ENCODE measurements around the gene WNT4. TPM values are rescaled to one million over a fixed set of nuclear protein-coding genes. Genes with fewer than 3 reads are reported as not detected.

The WNT4 gene
- total and polyA plus RNA-seq, 11 donors = 0.04 to 0.38 (median 0.08) TPM; not detected in 3

DNA sequence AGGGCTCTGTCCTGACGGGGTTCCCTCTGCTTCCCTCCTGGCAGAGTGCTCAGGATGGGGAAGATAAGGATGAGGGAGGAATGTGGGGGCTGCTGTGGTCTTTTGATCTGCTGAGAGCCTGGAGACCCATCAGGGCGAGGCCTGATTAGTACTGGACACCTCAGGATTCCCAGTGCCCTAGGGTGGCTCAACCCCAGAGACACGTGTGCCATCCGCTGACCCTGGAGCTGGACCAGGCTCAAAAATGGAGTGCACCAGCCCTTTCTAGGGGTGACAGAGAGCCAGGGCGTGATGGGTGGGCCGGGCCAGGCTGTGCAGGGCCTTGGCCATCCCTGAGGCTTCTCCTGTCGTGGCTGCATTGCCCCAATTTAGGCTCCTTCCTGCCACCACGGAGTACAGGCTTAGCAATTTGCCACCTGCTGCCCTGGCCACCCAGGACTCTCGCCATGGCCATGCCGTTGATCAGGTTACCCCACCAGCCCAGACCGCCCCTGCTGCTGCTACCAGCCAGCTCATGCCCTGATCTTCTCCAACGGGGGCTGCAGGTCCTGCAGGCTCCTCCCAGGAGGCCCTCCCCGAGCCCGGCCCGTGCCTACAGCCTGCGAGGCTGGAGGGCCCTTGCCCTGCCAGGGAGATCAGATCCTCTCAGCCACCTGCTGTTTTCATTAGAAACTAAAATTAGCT lies 9.5 kb downstream of the WNT4 start:
- H3K9me3 ChIP-seq = no peaks in the 10 kb centered on the region
- ATAC-seq (peak in 1 of 4 donors; percentile 14), DNase-seq (no peak)
- peaks cover 0 to 34% (median 2%) of the 10 kb centered on the region in 9 donors for H3K27me3 ChIP-seq
- intact Hi-C loops (cut with DNase I) = loop anchor here in 7 of 10 donors (10.0 kb wide), 5 partner anchors 131 to 511 kb away; partner anchors contain the start of genes C1QC (in 2 of the 7) and C1QA (in 1 of the 7)
- peaks cover 0 to 4% (median 0%) of the 10 kb centered on the region in 12 donors for H3K4me1 ChIP-seq
- WGBS, 4 donors = 53 to 71% (median 65%) methylated on average over 13 to 16 of the region's 16 CpGs
- no peaks in the 10 kb centered on the region for H3K36me3 ChIP-seq
- H3K27ac ChIP-seq = no peak overlapping the region
- TF ChIP-seq POLR2A (IDR thresholded peaks at IDR 0.05) = no peak
- TF ChIP-seq, protein P1, sequence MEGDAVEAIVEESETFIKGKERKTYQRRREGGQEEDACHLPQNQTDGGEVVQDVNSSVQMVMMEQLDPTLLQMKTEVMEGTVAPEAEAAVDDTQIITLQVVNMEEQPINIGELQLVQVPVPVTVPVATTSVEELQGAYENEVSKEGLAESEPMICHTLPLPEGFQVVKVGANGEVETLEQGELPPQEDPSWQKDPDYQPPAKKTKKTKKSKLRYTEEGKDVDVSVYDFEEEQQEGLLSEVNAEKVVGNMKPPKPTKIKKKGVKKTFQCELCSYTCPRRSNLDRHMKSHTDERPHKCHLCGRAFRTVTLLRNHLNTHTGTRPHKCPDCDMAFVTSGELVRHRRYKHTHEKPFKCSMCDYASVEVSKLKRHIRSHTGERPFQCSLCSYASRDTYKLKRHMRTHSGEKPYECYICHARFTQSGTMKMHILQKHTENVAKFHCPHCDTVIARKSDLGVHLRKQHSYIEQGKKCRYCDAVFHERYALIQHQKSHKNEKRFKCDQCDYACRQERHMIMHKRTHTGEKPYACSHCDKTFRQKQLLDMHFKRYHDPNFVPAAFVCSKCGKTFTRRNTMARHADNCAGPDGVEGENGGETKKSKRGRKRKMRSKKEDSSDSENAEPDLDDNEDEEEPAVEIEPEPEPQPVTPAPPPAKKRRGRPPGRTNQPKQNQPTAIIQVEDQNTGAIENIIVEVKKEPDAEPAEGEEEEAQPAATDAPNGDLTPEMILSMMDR (IDR thresholded peaks at IDR 0.05) = no peak
- no peak overlapping the region for H3K4me3 ChIP-seq

DNA sequence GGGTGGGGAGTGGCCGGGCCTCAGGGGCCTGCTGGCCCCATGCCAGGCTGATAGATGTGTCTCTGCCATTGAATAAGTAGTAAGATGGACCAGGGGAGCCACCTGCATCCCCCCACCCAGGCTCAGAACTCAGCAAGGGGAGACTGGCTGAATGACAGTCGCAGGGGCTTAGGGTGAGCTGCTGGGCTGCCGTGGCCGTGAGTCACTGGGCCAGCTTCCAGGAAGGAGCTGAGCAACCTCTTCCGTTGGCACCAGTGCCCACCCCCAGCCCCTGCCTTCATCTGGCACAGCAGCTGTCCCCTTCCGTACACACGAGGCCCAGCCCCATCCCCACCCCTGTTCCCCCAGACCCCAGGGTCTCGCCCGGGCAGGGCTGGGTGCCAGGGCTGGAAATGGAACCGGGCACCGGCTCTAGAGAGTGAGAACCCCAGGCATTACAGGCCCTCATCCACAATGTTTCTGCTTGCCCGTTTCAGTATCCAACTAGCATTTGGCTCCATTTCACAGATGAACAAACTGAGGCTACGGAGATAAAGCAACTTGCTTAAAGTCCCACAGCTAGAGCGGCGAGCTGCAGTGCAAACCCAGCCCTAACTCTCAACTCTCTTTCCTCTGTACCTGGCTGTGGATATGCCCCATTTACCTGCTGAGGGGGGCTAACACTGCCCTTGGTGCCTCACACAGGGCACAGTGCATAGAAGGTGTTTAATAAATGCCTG lies 10.2 kb downstream of the WNT4 start:
- WGBS, 4 donors = 60 to 73% (median 70%) methylated on average over 14 to 15 of the region's 15 CpGs
- intact Hi-C loops (cut with DNase I) = loop anchor here in 7 of 10 donors (10.0 kb wide), 5 partner anchors 132 to 512 kb away; partner anchors contain the start of genes C1QC (in 2 of the 7) and C1QA (in 1 of the 7)
- DNase-seq (peak in 1 of 5 donors; percentile 62), ATAC-seq (peak in 1 of 4 donors; percentile 62)
- Histone ChIP-seq H3K4me1 (peaks cover 0 to 4% (median 0%) of the 10 kb centered on the region in 12 donors), H3K9me3 (no peaks in the 10 kb centered on the region), H3K4me3 (no peak overlapping the region), H3K27ac (no peak overlapping the region), H3K36me3 (no peaks in the 10 kb centered on the region), H3K27me3 (peaks cover 0 to 34% (median 2%) of the 10 kb centered on the region in 9 donors)
- TF ChIP-seq, protein P1 (IDR thresholded peaks at IDR 0.05) = no peak
- no peak for TF ChIP-seq POLR2A (IDR thresholded peaks at IDR 0.05)

DNA sequence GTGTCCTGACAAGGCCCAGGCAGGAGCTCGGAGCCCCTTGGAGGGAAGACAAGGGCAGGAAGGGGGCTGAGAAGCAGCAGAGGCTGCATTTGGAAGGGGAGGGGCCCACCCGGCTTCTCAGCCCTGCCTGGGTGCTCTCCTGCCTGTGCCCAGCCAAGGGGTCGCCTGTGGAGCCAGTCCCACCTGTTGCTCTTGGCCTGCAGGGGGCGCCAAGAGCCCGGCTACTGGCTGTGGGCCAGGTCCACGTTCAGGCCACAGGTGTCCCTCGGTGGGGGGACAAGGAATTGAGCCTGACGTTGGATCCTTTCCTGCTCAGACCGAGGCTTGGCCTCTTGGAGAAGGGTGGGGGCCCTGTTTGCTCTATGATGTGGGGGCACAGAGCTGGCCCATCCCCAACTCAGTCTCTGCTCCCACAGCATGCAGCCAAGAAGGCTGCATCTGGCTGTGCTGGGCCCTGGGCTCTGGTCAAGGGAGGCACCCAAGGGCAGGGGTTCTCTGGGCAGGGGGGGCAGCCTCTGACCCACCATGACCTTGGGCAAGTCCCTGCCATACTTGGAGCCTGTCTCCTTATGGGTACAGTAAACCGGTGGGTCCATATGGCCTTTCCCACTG lies 10.9 kb downstream of the WNT4 start:
- TF ChIP-seq, protein P1 (IDR thresholded peaks at IDR 0.05) = peak; percentile 35 to 69 (median 62)
- no peak for TF ChIP-seq POLR2A (IDR thresholded peaks at IDR 0.05)
- DNase-seq = no peak
- peaks cover 0 to 33% (median 1%) of the 10 kb centered on the region in 9 donors for H3K27me3 ChIP-seq
- H3K27ac ChIP-seq = no peak overlapping the region
- H3K4me1 ChIP-seq = peaks cover 0 to 4% (median 0%) of the 10 kb centered on the region in 12 donors
- ATAC-seq = peak in 2 of 4 donors; percentile 34 to 53
- intact Hi-C loops (cut with DNase I) = loop anchor here in 7 of 10 donors (10.0 kb wide), 5 partner anchors 133 to 513 kb away; partner anchors contain the start of genes C1QC (in 2 of the 7) and C1QA (in 1 of the 7)
- no peaks in the 10 kb centered on the region for H3K9me3 ChIP-seq
- 13 to 50% (median 21%) methylated on average over 1 to 10 of the region's 10 CpGs for WGBS, 4 donors
- H3K4me3 ChIP-seq = no peak overlapping the region
- H3K36me3 ChIP-seq = no peaks in the 10 kb centered on the region

All from heart left ventricle (tissue), 16 donors.